Frontal cortex (tissue), 4 donors: ENCODE measurements around the gene EVX1. TPM values are rescaled to one million over a fixed set of nuclear protein-coding genes. Genes with fewer than 3 reads are reported as not detected.

ENCODE experiments used
- DNase-seq, 2 donors: peaks; one replicate each; pipeline ENCODE4 v3.0.0; 2012; ENCODE audit warnings: low spot score in 2 of 2
- FAIRE-seq: peaks from 2 replicates; lab custom pipeline; 2012; peaks lifted over from hg19 to GRCh38; lab: Jason Lieb, UNC
- total RNA-seq: library from RNA; depleted of rRNA; stranded (reverse); fragments of >200 nt; gene quantifications from one replicate; pipeline ENCODE4 v1.2.3, GENCODE V29; 2014
- donor health status: control.
- donor health status: control.
- donor health status: control.

EVX1 gene
- total RNA-seq, 1 donor from 2014 or later: not detected

DNA sequence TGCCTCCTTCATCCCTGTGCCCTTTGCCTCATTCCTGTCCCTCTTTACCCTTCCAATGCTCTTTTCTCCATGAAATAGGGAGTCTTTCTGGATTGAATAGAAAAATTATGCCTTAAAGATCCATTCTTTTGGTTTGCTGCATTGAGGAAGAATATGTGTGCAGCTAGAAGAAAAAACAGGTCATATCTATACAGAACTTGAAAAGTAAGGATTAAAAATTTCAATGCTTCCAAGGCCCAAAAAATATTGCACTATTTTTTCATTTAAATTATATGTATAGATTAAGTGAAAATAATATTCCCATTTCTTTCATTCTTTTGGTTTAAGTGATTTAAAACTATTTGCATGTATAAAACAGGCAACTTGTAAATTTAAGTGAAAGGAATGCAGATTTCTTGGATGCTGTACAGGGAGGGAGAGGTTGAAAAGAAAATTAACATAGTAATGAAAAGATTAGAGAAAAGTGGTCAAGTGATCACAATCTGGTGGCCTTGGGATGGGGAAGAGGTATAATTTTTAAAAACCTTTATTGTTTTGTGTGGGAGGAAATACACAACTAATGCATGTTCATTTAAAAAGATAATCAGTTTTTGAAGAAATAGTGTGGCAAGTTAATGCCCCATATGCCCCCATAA is 18.5 kb upstream of the EVX1 start:
- FAIRE-seq (no peak), DNase-seq (no peak)

DNA sequence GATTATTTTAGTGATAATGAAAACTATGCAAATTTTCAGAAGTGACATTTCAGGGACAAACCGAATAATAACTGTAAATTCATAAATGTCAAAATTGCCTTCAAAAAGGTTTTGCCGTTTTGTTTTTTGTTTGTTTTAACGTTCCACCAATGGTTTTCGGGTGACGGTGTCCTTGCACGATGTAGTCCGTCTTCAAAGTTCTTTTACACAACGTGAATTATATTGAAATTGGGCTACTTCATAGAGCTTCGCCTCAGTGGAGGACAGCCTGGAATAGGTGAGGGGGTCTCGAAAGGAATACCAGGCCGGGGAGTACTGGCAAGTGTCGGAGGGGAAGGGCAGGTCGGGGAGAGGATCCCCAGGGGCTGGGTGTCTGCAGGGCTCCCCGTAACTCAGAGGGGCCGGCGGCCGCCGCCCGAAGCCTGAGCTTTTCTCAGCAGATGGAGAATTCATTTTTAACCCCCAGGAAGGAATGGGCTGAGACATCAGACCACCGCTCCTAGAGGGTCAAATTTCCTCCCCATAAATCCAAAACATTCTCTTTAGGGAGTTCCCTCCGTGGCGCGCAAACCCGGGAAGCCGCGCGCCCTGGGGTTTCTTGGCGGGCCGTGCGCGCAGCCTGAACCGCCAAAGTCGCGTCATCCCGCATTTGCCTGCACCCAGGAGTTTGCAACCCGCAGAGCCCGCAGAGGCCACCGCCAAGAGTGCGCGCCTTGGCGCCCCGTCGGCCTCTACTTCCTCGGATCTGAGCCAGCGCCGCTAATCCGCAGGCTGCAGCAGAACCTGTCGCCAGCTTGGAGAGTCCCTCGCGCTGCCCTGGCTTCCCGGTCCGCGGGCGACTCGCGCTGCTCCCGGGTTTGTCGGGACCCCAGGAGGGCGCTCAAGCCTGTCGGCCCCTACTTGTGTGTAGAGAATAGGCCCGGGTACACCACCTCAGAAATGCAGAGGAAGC is 17.3 kb upstream of the EVX1 start:
- DNase-seq (no peak), FAIRE-seq (no peak)

DNA sequence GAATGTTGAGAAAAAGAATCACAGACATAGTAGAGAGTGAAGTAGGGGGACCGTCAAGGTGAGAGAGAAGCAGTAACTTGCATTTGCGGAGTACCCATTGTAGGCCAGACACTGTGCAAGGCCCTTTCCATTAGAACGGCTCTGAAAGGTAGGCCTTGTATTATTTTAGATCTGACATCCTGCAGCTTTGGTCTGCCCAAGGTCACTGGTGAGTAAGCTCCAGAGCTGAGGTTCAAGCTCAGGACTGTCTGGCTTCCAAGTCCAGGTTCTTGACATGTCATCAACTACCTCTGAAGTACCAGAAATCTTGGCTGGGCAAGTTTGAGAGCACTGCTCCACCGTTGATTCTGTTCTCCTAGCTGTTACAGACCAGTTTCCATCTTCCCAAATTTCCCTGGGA is 13.2 kb upstream of the EVX1 start:
- DNase-seq (no peak), FAIRE-seq (no peak)

DNA sequence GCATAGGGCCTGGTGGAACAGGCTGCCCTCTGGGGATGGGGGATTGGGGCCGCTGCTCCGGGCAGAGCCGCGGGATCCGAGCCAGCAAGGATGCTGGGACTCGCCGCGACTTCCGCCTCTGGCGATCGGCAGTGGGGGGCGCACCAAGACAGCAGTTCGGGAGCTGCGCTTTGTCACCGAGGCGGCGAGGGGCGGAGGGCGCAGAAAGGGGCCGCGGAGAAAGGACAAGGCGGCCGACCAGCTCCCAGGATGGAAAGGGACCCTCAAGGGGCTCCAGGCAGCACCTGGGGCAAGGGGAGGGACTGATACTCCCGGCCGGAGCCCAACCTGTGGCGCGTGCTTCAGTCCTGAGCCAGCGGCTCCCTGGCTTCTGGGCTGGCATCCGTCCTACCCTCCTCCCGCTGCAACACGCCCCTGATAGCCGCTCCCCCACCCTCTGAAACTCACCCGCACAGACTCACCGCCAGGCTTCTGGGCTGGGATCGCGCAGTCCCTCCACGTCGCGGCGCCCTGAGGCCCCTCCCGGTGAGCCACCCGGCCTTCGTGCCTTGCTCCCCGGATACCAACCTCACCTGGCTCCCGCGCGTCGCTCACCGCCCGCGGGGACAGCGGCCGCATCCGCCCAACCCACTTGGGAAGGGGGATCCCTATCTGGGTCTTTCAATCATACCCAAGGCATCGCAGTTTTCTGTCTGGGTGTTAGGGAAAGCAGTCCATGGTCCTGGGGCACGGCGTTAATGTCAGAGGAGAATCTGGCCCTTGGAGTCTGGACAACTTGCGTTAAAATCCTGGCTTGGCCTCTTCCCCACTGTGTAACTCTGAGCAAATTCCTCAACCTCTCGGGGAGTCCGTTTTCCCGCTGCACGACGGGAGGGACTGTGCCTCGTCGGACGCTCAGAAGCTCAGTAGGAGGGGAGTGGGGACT is 7.0 kb upstream of the EVX1 start:
- FAIRE-seq (no peak), DNase-seq (peak in 1 of 2 donors; percentile 54)

DNA sequence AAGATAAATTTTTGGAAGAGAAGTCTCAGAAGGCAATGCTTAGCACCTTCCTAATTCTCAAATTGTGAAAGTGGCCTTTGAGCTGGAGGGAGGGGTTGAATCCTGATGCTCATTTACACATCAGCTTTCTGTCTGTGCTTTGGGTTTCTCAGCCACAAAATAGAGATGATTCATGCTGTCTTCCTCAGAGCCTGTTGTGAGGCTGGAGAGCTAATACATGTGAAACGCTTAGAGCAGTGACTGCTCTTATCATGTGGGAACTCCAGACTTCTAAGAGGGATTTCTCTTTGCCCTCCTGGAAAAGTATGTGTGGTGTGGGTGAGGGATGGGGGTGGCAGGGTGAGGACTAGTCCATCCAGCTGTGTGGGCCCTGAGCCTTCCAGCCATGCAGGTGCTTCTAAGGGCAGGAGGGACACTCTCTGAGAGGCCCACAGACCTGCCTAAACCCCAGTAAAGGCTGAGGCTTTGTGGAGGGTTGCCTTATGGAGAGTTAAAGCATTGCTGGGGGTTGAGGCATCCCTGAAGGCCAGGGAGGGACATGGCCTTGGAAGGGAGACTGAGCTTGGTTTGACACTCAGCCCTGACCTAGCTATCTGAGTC is 4.8 kb upstream of the EVX1 start:
- DNase-seq (no peak), FAIRE-seq (no peak)

DNA sequence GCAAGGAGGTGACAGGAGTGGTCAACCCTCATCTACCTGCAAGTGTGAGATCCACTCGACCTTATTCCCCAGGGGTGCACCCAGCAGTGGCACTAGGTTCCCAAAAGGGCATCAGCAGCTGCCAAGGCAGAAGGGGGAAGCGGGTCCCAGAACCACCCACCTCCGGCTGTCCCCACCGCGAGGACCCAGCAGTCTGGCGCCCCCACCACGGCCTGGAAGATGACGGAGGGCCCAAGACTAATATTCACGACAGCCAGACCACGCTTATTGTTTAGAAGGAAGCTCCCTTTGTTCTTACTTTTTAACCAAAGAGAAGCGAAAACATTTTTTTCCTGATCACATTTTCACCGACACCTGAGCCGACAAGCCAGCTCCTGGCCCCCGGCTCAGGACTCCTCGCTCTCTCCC is 3.6 kb upstream of the EVX1 start:
- no peak for FAIRE-seq
- no peak for DNase-seq

DNA sequence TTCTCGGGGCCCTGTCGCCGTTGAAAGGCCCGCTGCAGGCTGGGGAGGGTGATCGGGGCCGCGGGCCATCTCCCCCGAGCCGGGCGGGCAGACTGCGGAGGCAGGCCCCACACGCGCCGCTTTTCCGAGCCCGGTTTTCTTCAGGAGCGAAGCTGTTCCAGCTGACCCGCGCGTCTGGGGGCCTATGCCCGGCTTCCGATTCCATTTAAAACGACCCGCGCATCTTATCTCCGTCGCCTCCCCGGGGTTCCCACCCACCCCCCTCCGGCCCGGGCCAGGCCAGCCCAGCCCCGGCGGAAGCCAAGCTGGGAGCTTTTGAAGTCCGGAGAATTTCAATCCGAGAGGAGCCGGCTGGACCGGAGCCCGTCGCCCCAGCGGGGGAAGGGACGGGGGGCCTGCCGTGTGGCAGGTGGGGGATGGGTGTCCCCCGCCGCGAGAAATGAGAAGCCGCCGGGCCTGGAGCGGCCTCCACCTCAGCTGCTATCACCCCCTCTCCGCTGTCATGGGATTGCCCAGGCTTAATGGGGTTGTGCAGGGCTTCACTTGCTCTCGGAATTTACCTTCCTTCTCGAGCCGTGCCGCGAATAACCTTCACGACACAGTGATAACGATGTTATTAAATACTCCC is 3.1 kb upstream of the EVX1 start:
- DNase-seq: no peak

DNA sequence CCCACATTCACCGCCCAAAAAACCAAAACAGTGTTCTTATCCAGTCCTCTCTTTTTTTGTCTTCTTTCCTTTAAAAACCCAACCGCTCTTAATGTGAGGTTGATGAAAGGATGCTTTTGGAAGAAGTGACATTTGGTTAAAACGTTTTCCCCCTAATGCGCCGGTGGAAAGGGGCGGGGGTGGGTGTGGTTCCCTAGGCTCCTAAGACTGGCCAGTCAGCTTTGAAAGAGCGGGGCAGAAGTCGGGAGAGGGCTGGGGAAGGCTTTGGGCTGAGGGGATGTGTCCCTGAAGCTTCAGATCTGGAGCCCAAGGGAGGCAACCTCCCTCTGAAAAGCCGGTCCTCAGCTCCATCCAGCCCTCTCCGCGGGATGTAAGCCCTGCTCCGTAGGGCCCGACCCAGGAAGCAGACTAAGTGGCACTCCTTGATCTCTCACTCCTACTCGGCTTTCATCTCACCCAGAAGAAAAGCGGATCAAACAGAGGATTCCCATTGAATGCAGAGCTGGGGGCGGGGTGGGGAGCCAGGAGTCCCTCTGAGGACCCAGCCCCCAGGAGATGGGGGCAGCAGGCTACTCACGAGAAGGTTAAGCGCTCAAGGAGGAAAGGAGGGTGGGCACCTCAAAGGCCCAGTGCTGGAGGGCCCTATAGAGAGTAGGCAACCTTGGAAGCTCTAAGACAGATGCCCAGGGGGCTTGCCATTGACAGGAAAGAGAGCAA is 2.4 kb upstream of the EVX1 start:
- DNase-seq: no peak
- no peak for FAIRE-seq

More for the DNA sequence above, 3.1 kb upstream of the EVX1 start:
- FAIRE-seq: no peak

DNA sequence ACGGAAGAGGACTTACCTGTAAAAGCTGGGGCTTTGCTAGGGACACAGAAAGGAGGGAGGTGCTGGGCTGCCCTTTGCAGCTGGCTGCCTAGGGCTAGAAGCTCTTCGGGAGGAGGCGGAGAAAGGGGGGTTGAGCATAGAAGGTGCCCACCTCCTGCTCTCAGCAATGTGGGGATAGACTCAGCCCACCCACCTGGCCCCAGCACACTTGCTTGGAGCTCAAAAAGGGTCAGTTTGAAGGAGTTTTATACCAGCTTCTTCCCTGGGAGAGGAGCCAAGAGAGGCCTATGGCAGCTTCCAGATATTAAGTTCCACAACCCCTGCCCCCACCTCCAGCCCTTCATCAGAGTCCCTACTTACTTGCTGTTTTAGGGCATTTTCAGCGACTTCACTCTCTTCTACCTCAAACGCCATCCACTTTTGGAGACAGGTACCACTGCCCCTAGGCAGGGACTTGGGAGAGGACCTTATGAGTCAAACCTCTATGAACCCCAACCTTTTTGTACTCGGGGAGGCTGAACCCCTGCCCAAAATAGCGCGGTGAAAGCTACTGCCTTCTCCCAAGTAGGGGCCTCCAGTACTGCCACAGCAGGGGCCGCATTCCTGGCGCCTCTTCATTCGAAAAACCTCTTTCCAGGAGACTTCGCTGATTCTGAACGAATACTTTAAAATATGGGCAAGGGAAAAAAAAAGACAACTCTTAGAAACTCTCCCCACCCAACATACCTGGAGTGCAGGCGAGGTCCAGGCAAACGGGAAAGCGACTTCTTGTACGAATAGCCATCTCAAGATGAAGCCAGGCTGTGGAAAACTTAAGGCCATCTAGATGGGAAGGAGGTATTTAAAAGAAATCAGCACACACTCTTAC is 1.2 kb upstream of the EVX1 start:
- no peak for FAIRE-seq
- no peak for DNase-seq

DNA sequence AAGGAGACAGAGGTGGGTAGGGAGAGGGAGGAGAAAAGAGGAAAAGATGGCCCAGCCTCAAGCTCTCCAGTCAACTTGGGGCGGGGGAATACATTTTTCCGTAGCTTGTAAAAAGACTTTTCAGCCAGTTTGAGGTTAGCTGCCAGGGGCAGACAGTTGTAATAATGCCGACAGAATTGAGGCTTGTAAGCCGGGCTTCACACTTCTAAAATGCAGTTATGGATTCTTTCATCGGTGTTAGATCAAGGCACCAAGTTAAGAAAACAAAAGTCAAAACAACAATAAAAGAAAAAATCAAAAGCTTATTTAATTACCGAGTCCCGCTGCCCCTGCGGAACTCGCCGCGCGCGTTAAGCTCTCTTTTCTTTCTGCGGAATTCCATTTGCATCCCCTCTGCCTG is 448 bp upstream of the EVX1 start:
- FAIRE-seq: no peak

DNA sequence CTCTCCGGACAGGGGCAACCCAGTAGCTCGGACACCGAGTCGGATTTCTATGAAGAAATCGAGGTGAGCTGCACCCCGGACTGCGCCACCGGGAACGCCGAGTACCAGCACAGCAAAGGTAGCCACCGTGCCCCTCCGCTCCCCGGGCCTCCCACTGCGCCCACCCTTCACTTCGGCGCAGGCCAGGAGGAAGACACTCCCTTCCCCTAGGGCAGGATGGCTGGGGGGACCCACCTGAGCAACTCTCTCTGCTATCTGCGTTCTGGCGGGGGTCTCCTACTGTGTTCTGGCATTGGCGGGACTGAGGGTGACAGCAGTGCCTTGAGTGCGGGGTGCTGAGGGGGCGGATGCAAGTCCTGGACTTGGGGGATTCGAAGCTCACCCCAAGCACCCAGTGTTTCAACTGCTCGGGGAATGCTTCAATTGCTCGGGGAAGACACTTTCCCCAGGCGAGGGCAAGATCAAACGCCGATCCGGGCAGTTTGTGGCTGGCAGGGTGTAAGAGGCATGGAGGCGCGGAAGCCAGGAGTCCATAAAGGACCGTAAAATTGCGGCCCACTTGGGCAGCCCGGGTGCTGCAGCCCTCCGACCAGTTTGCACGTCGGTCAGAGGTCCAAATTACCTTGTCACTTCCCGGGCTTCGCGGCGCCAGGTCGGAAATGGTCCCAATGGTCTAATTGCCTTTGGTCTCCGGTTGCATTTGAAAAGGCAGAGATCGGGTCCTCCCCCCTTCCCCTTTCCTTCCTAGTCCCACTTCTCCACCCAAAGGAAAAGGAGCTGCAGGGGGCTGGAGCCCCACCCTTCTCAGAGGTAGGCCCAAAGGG is 950 bp downstream of the EVX1 start:
- FAIRE-seq (no peak), DNase-seq (no peak)

More for the DNA sequence above, 448 bp upstream of the EVX1 start:
- DNase-seq: no peak

DNA sequence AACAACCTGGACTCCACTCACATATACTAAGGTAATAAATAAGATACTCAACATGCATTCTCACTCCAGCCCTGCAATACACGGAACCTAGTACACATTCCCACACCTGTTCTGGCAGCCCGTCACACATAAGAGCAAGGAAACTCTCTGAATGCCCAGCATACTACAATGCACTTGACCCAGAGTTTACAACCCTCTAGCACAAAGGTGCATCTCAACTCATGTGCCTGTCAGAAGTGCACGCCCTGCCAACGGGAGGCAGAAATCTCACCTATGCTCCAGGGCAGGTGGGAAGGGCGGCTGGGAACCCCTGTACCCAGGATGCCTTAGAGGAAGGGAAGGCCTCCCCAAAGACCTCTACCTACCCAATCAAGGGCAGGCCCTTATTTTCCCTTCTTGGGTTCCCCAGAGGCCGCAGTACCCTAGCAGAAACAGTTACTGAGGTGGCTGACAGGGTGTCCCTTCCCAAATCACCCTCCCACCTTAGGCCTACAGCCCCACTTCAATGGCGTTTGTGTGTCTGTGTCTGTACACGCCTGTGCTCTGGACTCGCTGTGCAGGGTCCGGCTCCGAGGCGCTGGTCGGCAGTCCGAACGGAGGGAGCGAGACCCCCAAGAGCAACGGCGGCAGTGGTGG is 2.0 kb downstream of the EVX1 start:
- FAIRE-seq (no peak), DNase-seq (no peak)

DNA sequence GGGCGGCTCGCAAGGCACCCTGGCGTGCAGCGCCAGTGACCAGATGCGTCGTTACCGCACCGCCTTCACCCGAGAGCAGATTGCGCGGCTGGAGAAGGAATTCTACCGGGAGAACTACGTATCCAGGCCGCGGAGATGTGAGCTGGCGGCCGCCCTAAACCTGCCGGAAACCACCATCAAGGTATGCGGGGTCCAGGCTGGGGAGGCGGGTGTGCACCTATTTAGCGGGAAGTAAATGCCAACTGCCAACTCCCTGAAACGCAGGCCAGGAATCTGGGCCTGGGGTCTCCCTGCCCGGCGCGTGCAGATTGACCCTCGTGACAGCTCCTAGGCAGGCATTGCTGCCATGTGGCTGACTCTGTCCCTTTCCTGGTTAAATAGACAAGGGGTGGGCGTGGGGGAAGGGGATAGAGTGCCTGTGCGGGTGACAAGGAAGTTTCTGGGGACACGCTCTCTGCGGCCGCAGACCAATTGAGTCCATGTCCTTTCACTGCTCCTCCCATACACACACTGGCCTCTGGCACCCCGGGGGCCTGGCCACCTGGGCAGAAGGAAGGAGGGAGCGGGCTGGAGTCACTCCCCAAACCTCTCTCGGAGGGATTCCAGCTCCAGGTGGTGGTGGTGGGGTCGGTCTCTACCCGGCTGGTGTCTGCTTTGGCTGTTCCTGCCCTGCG is 2.7 kb downstream of the EVX1 start:
- DNase-seq: no peak
- FAIRE-seq: no peak

DNA sequence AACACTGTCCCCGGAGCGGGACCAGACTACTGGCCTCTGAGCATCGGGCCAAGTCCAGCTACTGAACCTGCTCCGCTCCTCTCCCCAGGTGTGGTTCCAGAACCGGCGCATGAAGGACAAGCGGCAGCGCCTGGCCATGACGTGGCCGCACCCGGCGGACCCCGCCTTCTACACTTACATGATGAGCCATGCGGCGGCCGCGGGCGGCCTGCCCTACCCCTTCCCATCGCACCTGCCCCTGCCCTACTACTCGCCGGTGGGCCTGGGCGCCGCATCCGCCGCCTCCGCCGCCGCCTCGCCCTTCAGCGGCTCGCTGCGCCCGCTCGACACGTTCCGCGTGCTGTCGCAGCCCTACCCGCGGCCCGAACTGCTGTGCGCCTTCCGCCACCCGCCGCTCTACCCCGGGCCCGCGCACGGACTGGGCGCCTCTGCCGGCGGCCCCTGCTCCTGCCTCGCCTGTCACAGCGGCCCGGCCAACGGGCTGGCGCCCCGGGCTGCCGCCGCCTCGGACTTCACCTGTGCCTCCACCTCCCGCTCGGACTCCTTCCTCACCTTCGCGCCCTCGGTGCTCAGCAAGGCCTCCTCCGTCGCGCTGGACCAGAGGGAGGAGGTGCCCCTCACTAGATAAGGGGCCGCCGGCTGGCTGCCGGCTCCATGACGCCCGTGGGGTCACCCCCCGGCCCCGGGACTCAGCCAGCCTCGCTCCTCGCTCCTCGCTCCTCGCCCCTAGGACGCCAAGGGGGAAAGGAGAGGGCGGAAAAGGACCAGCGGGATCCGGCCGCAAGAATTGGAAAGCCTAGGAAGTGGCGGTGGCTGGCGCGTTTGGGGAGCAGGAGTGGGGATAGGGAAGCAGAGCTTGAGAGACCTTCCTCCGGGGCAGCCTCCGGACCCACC is 3.4 kb downstream of the EVX1 start:
- peak in 1 of 2 donors; percentile 23 for DNase-seq
- no peak for FAIRE-seq

DNA sequence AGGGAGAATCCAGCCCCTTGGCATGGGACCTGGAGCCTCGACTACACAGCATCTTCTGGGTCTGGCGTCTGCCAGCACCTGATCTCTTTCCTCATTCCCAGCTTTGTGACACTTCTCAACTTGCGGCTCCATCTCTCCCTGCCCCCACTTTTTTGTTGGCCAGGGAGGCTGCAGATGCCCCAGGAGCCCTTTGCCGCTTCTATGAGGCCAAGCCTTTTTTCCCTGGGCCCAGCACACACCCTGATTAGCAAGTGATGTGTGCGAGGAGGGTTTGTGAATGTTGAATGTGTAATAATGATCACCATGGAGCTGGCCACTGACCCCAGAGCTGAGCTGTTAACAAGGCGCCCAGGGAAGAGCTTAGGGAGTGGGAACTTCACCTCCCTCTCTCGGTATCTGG is 4.4 kb downstream of the EVX1 start:
- DNase-seq: peak in 1 of 2 donors; percentile 17

More for the DNA sequence above, 4.4 kb downstream of the EVX1 start:
- no peak for FAIRE-seq
